GM19328 (cell line): Measurements from ENCODE around the gene TMTC4.
A peak's percentile ranks its signal among the peaks of the same experiment; 100 is the strongest.
"Not testable (repeated sequence)": the region's sequence is repeated elsewhere in the genome, so short reads cannot be mapped to it uniquely, and the experiment has no call there.

Experiments used
- ATAC-seq: cut with Tn5 transposase; IDR thresholded peaks from one replicate; pipeline ENCODE4 v1.9.1; 2021; ENCODE audit warnings: mild to moderate bottlenecking, moderate library complexity; ENCODE audit not compliant: unreplicated experiment

The TMTC4 gene

DNA sequence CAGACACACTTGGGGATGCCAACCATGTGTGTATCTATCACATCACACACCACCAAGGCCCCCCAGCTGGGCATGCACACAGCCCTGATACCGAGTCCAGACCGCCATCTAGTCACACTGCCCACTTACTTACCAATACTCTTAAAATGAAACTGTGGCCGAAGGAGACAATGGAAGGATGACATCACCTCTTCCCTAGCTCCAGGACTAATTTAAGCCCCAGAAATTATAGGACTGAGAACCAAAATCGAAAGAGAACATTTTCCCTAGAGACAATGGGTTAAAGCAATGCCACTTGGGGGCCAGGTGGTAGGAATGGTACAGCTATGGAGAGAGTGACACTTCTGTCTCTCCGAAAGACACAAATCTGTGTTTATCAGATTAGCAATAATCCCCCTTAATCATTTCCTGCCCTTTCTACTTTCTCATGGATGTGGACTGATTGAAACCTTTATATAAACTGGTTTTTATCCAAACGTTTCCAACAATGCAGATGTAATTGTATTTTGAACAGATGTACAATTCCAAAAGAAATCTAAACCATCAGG is 85.3 kb downstream of the TMTC4 start:
- no peak for ATAC-seq

DNA sequence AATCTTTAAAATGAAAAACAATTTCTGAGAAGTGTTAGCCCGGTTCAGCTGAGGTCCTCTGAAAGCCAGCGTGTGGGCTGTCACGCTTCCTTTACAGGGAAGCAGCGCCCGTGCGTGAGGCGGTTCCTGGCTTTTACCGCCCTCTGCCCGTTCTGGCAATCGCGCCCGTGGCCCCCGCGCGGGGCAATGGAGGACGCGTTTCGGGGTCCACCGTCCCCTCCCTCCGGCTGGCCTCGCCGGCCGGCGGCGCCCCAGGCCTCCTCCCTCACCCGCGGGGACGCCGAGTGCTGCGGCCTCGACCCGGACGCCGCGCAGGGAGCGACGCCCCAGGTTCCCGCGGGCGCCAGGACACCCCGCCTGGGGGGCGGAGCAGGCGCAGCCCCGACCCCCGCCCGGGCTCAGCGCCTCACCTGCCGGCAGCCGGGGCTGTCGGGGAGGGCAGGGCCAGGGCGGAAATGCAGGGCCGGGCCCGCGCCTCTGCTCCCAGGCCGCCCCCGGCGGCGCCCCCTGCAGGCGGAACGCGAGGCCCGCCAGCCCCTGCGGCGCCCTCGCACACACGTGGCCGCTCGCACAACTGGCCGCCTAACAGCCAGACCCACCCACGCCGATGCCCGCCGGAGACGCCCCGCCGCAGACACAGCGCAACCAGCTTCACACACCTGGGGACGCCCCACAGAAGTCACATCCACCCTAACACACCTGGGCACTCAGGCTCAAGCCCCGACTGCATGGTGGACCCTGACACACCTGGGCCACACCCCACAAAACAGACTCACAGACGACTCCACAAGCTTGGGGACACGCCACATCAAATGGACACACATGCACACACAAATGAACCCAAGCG is 86.0 kb downstream of the TMTC4 start, which contains the start of gene GGACT:
Gene GGACT, minus strand, starts transcription at position 459 of the 847 bp plus-strand sequence. CDS start 56,198 bp downstream, outside the sequence.
- ATAC-seq = peak; percentile 97

DNA sequence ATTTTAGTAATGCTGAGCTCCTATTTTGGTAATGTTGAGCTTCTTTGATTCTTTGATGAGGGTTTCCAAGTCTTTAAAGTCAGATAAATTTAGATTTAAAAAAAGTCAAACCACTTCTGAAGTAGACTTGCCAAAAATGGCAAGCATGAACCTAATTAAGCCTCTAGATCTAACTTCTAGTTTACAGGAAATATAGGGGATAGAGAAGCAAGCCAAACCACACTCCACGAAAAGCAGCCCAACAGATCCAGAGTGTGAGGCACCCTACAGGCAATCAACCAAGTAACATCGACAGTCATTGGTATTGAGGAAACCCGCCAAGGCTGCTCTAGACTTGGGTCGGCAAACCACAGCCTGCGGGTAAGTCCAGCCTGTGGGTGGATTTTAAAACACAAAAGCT is 89.7 kb downstream of the TMTC4 start:
- ATAC-seq = no peak

DNA sequence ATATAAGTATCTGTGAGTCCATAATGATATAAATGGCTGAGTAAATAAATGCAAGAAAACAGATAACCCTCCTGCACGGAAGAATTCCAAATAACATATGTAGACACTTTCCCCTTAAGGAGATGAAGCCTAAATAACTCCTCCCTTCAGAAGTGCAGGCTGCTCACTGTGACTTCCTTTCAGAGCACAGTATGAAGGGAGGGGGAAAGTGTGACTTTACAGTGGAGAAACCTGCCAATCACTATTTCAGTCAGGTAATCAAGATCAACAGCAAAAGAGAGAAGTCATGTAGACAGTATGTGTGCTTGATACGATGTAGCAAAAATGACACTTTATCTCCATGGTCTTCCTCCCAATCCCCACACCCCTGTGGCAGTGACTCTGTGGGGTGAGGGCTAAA is 93.1 kb downstream of the TMTC4 start:
- no peak for ATAC-seq

DNA sequence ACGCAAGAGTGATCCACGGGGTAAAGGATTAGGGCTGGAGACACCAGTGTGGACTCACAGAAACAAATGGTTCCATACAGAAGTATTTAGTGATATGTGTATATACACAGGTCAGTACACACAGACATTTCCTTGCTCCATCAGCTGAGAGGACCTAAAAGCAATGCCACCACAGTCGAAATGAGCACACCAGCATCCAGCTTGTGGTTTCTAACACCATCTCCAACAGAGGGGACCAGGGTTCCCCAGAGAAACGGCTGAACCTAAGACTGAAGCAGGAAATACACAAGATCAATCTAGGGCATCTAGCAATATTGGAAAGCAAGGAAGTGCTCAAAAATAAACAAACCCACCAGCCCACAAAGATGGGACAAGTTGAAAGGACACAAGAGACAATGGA is 93.6 kb downstream of the TMTC4 start:
- no peak for ATAC-seq

DNA sequence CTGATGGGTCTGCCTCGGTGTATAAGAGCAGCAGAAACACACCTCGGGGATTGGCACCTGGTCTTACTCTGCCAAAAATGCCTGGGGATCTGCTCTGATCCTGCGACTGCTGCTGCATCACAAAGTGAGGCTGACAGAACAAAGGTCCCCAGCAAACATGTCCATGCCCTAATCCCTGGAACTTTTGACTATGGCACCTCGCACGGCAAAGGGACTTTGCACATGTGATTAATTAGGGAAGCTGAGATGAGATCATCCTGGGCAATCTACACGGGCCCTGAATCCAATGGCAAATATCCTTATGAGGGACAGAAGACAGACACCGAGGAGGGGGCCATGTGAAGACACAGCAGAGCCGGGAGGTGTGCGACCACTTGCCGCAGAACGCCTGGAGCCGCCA is 94.5 kb downstream of the TMTC4 start:
- ATAC-seq = no peak

DNA sequence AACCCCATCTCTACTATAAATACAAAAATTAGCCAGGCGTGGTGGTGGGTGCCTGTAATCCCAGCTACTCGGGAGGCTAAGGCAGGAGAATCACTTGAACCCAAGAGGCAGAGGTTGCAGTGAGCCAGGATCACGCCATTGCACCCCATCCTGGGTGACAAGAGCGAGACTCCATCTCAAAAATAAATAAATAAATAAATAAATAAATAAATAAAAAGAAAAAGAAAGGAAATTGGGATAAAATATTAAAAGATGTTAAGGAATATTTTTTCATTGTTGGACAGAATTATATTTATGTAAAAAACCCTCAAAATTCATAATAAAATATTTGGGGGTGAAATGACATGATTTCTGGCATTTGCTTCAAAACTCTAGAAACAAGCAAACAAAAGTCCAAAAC is 97.4 kb downstream of the TMTC4 start:
- ATAC-seq = not testable (repeated sequence)

DNA sequence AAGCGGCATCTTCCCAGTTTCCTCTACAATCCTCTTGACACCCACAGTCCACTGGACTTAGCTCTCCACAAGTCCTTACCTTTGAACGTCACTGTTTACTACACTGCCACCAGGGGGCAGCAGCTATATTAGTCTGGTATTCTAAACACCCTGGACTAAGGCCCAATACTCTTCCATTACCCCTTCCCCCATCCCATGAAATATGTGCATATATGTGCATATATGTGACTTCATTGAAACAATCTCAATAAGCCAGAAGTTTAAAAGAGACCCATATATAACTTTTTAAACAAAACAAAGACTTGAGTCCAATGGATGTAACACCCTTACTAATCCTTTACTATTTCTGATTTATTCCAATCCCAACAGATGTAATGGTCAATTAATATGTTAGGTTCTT is 101.5 kb downstream of the TMTC4 start:
- ATAC-seq = peak; percentile 92

DNA sequence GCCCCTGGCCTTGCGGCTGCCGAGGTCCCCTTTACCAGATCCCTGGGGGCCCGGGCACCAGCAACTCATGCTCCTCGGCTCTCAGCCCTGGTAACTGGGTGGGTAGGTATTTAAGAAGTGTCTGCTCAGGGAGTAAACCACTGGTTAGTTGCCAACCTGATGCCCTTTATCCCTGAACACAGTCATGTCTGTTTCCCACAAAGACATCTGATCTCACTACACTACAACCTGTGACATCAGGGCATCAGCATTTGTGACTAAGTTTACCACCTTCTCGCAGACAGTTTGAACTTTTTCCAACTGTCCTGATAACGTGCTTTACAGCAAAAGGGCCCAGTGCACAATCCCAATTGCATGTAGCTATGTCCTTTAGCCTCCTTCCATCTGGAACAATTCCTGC is 108.1 kb downstream of the TMTC4 start:
- no peak for ATAC-seq

DNA sequence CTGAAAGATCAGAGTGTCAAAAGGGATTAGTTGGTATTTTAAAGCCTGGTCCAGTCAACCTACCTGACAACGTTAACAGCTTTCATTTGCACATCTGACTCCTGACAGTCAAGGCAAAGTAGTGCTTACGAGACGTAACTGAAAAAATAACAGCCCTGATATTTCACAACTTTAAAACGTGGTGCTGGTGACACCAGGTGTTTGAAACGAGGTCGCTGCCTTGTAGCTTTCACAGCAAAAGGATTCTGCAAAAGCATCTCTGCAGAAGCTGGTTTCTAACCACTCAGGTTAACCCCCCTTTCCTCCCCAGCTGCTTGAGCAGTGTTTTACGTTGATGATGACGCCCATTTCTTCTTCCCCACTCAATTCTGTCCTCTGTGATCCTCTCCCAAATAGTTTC is 109.3 kb downstream of the TMTC4 start:
- no peak for ATAC-seq

DNA sequence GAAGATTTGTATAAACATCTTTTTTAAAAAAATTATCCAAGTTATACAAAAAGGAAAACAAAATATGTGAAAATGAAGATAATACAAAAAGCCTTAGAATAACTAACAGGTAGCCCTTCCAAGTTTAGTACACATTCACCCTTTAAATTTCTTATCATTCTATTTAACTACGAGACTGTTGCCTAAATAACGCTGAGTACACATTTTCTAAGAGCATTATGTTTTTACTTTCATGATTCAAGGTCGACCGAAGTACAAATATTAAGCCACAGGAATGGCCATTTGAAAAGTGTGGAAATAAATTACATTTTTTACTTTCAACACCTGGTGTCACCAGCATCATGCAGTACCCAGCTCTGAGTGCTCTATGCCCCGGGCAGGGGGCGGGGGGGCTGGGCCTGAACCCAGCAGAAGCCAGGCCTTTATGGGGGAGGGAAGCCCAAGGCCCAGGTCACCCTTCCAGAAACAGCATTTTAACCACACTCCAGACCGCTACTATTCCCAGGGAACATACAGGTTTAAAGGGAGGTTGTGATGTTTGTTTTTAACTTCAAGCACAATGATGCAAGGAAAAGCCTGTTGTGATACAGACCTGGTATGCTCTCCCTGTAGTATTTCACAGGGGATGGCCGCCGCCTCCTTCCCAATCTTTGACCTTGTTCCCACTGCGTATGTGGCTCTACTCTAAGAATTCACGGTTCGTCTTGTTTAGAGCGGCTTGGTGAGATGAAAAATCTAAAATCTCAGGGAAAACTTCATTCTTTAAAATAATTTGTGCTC is 110.0 kb downstream of the TMTC4 start:
- ATAC-seq = no peak

DNA sequence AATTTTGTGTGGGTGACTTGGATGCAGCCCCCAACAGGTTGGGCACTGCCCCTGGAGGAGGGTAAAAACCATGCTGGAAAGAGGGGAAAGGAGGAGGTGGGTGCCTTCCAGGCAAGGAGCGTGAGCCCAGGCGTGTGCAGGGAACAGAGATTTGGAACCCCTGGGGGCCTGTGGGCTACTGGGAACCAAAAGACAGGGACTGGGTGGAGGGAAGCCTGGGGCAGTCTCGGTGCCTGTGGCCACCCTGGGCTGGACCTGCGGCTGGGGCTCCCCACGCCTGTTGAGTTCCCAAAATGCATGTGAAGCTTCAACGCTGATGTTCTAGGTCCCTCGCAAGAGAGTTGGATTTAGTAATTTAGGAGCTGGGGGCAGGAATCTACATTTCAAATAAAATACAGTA is 110.8 kb downstream of the TMTC4 start:
- no peak for ATAC-seq

DNA sequence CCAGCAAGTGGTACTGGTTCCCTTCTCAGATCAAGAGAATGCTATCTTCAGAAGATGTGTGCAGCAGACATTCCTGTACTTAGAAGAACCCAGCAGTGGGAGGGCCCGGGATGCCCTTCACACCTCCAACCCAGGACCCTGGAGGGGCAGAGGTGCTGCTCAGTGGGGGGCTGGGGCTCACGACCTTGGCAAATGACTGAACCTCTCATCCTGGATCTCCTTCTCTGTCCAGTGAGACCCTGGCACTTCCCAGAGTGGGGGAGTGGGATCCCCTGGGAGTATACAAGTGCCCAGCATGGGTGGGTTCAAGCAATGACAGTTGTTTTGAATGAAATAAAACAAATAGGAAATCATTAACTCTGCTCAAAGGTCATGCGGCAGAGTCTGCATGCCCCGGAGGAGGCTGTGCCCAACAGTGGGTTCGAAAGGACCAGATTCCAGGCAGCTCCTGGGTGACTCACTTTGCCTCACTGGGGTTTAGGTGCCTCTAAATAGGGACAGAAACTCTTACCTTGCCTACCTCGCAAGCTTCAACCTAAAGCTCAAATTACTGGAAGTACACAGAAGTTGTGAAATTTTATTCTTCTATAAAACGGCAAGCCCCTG is 112.9 kb downstream of the TMTC4 start:
- no peak for ATAC-seq

DNA sequence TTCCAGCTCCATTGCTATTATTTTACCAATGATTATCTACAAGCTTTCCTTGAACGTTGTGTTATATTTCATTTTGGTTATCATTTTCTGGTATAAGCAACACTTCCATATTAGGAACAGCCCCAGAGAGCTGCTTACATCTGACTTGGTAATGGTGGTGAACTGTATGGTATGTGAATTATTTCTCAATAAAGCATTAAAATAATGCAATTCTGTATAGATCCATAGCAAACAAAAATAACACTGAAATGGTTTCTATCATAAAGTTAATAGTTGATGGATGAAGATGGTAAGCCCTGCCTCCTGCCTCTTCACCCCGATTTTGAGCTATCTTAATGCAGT is 113.5 kb downstream of the TMTC4 start:
- no peak for ATAC-seq

DNA sequence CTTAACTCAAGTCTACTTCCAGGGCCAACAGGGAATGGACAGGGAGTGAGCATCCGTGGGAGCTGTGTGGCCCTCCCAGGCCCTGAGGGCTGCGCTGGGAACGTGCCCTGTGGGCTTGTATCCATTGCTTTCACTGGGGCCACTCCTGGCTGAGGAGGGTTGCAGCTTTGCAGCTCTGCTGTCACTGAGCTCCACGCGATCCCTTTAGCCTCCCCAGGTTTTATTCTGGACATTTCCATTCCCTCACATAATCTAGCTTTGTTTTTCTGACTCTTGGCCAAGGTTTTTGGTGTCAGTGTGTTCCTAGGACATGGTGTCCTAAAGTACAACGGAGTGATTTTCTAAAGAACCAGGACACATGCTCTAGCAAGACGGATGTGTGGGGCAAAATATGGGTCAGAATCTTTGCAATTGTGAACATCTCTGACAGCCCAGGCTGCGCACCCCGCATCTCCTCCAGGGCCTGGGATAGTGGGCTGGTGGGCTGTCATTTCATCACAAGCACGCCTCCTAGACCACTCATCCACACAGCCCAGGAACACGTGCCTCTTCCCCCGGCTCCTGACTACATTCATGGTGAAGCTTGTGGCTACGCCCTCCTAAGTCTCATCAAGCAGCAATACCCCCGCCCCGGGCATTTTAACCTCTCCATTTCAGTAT is 114.0 kb downstream of the TMTC4 start:
- ATAC-seq = no peak

DNA sequence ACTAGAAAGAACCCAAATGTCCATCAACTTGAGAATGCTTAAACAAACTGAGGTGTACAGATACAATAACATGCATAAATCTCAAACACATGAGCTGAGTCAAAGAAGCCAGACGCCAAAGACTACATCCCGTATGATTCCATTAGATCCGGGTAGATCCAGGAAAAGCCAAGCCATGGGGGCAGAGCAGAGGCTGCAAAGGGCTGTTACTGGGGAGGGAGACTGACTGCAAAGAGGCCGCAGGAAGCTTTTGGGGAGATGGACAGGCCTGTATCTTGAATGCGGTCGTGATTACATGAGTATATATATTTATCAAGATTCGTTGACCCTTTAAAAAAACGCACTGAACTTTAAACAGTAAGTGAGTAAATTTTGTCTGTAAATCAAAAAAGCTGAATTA is 114.7 kb downstream of the TMTC4 start:
- ATAC-seq = no peak
